ENCODE data around the gene ZNF12.

Gene ZNF12

DNA sequence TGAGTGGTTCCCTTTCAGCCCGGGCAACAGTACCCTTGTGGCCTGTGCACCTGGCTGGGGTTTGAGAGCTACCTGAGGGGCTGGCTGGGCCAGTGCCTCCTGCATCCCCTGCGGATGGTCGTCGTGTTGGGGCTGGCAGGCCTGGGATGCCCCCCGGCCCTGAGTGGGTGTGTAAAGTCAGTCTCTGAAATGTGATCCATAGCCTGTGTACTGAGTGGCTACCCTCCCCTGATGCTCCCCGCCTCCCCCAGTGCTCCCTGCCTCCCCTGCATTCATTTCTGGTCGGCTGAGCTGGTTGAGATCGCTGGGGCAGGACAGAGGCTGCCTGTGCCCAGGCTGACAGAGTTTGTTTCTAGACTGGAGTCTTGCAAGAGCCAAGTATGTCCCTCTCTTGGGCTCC is 60.3 kb downstream of the ZNF12 start:
- no peak for DNase-seq

DNA sequence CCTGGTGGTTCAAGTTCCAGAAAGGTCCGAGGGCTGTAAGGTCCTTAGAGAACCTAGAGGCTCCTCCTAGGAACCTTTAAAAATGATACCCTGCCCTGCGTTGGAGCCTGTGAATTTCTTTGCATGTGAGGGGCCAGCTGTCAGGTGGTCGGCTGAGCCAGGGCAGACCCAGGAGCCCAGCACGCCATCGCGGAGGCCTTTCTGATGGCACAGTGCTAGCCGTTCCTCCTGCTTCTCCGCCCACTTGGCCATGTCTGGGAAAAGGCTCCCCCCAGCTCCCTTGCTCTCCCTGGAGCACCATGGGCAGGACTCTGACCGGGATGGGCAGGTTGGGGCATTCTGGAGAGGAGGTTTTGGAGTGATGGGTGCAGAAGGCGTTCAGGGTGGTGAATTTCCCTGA is 62.0 kb downstream of the ZNF12 start:
- DNase-seq, result no peak

DNA sequence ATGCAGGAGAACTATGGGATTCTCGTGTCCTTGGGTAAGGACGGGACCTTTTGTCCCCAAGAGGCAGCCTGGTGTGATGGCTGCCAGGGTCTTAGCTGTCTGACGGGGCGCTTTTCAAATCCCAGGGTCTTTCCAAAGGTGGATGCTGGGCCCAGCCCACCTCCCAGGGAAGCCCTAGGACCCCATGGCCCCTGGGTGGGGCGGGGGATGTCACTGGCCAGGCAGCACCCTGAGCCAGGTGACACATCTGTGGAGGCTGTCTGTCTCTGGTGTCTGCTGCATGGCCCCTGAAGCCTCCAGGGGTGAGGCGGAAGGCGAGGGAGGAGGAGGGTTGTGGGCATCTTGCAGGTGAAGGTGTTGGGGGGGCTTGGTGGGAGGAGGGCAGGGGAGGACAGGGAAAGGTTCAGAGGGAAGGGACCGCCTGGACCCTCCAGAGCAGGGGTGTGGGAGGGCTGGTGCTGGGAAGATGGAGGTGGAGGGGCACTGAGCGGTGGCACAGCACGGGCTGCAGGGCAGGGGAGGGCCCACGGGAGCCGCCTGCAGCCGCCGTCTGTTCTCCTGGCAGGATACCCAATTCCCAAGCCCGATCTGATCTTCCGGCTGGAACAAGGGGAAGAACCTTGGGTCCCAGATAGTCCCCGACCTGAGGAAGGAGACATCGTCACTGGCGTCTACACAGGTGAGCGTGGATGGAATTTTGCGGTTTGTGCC is 62.7 kb downstream of the ZNF12 start:
- DNase-seq, result no peak

DNA sequence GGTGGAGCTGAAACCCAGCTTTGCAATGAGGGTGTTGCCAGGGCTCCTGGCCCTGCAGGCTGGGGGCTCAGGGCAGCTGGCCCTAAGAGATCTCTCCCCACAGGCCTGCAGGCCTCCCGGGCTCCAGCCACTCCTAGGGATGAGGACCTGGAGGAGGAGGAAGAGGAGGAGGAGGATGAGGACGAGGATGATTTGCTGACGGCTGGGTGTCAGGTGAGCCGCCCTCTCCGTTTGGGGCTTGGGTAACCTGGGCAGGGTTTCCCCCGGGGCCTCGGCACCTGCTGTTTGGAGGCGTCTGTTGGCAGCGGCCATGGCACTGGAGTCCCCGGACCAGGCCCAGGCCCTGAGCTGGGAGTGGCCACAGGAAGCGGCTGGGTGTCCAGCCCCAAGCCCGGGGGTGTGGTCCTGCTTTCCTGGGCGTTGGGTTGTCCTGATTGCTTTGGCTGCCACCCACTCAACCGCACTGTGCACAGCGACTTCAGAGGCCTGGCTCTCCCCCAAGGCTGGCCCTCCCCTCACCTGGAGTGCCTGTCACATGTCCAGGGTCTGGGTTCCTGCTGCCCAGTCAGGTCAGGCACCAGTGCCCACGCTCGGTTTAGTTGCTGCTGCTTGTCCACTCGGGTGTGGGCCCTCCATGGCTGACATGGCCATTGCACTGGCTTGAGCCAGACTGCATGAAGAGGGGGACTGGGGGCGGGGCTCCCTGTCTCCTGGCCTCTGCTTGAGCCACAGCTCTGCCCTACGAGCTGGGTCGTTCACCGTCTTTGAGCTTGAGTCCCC is 63.7 kb downstream of the ZNF12 start:
- no peak for DNase-seq

DNA sequence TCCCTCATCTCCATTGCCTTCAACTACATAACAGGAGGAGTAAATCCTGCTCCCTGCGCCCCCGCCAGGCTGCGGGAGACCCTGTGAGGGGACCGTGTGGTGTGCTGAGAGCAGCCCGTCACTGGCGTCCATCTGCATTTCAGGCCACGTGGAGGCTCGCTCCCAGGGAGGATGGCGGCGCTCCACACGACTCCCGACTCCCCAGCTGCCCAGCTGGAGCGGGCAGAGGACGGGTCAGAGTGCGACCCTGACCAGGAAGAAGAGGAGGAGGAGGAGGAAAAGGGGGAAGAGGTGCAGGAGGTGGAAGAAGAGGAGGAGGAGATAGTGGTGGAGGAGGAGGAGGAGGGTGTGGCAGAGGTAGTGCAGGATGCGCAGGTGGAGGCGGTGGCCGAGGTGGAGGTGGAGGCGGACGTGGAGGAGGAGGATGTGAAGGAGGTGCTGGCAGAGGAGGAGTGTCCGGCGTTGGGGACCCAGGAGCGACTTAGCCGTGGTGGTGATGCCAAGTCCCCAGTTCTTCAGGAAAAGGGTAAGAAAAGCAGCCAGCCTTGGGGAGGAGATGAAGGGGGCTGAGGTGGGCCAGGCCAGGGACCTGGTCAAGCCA is 64.4 kb downstream of the ZNF12 start:
- DNase-seq, result no peak

DNA sequence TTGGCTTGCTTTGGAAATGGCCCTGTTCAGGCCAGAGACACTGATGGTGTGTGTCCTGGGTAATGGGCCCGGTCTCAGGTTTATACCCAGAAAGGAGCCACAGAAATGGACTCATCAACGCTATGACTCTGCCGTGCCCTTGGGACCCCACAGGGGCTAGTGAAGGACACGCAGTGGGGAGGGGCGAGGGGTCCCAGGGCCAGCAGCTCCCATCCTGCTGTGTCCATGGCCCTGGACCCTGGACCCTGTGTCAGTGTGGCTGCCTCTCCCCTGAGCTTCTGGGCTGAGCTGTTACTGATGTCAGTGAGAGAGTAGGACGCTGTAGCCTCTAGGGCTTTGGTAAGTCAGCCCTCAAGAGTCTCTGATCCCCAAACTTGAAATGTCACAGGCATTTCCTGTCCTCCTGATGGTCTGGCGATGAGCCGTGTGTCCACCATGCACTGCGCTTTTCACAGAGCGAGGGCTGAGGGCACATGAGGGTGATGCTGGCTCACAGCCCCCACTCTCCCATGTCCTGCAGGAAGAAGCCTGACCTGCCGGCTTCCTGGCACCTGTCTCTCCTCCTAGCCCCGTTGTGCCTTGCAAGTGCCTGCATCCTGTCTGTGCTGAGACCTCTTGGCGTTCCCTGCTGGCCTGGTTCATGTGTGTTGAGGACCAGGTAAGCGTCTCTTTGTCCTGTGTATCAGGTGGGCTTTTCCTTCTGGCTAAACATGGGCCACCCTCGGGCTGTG is 65.3 kb downstream of the ZNF12 start:
- no peak for DNase-seq

DNA sequence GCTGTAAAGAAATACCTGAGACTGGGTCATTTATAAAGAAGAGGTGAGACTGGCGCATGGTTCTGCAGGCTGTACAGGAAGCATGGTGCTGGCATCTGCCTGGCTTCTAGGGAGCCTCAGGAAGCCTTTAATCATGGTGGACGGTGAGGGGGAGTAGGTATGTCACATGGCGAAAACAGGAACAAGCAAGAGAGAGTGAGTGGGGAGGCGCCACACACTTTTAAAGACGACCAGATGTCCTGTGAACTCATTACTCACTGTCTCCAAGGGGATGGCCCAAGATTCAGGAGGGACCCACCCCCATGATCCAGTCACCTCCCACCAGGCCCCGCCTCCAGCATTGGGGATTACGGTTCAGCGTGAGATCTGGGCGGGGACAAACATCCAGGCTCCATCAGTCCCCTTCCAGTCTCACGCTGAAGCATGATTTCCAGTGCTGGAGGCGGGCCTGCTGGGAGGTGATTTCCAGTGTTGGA is 66.5 kb downstream of the ZNF12 start:
- peak; percentile 42 for DNase-seq

DNA sequence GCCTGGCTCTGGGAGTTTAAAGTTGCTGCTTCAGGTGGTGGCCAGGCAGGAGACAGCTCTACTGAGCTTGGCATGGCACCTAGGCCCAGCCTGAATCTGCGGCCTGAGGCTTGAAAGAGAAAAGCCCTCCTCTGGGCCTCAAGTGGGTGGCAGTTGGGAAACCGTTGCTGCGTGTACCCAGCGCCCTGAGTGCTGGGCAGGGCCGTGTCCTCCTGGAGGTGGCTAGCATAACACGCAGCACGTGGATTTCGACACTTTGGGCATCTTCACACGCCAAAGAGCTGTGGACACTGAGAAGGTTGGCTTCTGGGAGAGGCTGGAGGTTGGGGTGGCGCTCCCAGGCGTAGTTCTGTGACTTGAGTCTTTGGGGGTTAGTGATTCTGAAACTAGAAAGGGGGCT is 67.1 kb downstream of the ZNF12 start:
- DNase-seq, result no peak

DNA sequence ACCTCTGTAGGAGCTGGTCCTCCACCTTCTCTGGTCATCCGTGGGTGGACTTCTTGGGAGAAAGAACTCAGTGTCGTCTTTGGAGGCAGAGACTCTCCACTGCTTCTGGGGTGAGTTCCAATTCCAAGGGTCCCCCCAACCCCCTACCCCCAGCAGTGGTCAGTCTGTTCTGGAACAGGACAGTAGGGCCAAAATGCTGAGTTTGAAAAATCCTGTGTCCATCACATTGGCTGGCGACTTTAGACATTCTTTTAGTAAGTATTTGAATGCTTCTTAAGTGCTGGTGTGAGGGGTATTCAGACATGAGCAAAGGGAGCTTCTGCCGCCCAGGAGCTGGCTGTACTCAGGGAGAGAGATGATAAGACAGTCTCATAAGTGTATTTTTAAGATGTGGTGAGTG is 67.7 kb downstream of the ZNF12 start:
- no peak for DNase-seq

All from fibroblast of skin of abdomen (primary cell).